H1 (cell line): Measurements from ENCODE around the gene MYH9.

Experiments
- ATF3 ChIP-seq: IDR thresholded peaks from 2 replicates; pipeline ENCODE4 v1.6.1; 2011; ENCODE audit warnings: low read depth, mild to moderate bottlenecking, low read length; ENCODE audit not compliant: insufficient read depth
- CBX5 ChIP-seq: fragments of 300-800, 300-1000 bp; sonication (generic); IDR thresholded peaks from 2 replicates; pipeline ENCODE4 v1.7.1; 2016; ENCODE audit warnings: antibody characterized with exemption, low read length, low read depth
- CHD2 ChIP-seq: IDR thresholded peaks from 2 replicates; pipeline ENCODE4 v1.6.1; 2012; ENCODE audit warnings: low read length, improper control_type of control experiment
- CTCF ChIP-seq, 3 experiments: IDR thresholded peaks; 1 replicate in 2 of 3; 2 replicates in 1 of 3; pipeline versions ENCODE4 v1.5.1 to v1.6.1; 2011; ENCODE audit warnings: low read length in 3 of 3, mild to moderate bottlenecking in 3 of 3, inconsistent platforms in 2 of 3, low read depth in 1 of 3, moderate library complexity in 1 of 3; ENCODE audit not compliant: insufficient read depth in 1 of 3; ENCODE audit errors: control extremely low read depth in 1 of 3
- EP300 ChIP-seq, 2 experiments: IDR thresholded peaks; 1 replicate in 1 of 2; 2 replicates in 1 of 2; pipeline ENCODE4 v1.6.1; 2011 to 2012; ENCODE audit warnings: low read depth in 2 of 2, low read length in 2 of 2, mild to moderate bottlenecking in 2 of 2, borderline replicate concordance in 1 of 2, inconsistent platforms in 1 of 2, moderate library complexity in 1 of 2
- EZH2 ChIP-seq: fragments of 200-600 bp; sonication (generic); IDR thresholded peaks from 2 replicates; pipeline ENCODE4 v1.7.1; 2012; ENCODE audit warnings: low read depth, mild to moderate bottlenecking, moderate library complexity, low read length, inconsistent platforms; ENCODE audit not compliant: severe bottlenecking
- KDM1A ChIP-seq: fragments of 200-600, 300-600 bp; sonication (generic); IDR thresholded peaks from 2 replicates; pipeline ENCODE4 v1.7.1; 2016; ENCODE audit warnings: mild to moderate bottlenecking, low read length, borderline replicate concordance
- MAX ChIP-seq: IDR thresholded peaks from 2 replicates; pipeline ENCODE4 v1.6.1; 2012; ENCODE audit warnings: inconsistent platforms
- POLR2AphosphoS5 ChIP-seq: IDR thresholded peaks from 2 replicates; pipeline ENCODE4 v1.6.1; 2011; ENCODE audit warnings: low read depth, low read length
- SIX5 ChIP-seq: IDR thresholded peaks from 2 replicates; pipeline ENCODE4 v1.6.1; 2011; ENCODE audit warnings: mild to moderate bottlenecking, low read depth, low read length
- SUZ12 ChIP-seq: fragments of 200-600 bp; sonication (generic); IDR thresholded peaks from 2 replicates; pipeline ENCODE4 v1.6.1; 2012; ENCODE audit warnings: mild to moderate bottlenecking, inconsistent platforms, low read length, moderate library complexity, mixed read lengths
- USF2 ChIP-seq: IDR thresholded peaks from 2 replicates; pipeline ENCODE4 v1.6.1; 2011; ENCODE audit warnings: low read length, improper control_type of control experiment
- YY1 ChIP-seq: IDR thresholded peaks from 2 replicates; pipeline ENCODE4 v1.6.1; 2011; ENCODE audit warnings: low read depth, mild to moderate bottlenecking, low read length

- TF ChIP-seq YY1: no peak
- no peak for TF ChIP-seq CTCF (IDR thresholded peaks at IDR 0.05; ENCODE audit: control extremely low read depth in 1 of 3, insufficient read depth in 1 of 3, low read depth in 1 of 3, low read length in 3 of 3)
- no peak for TF ChIP-seq EP300 (IDR thresholded peaks at IDR 0.05; ENCODE audit: borderline replicate concordance in 1 of 2, low read depth in 2 of 2, low read length in 2 of 2)
- no peak for TF ChIP-seq MAX
- no peak for TF ChIP-seq POLR2AphosphoS5
- TF ChIP-seq KDM1A: no peak
- no peak for TF ChIP-seq EZH2
- TF ChIP-seq ATF3: no peak
- TF ChIP-seq CBX5: no peak
- no peak for TF ChIP-seq CHD2
- no peak for TF ChIP-seq SIX5
- no peak for TF ChIP-seq USF2
- no peak for TF ChIP-seq SUZ12
Observed at GRCh38 chr22:36294801-36295200, 93.0 kb downstream of the MYH9 start.
